Stimulated activated CD8-positive, alpha-beta memory T cell treated with anti-CD3 and anti-CD28 coated beads, Interleukin-7, amount 100 ng/mL, for 48 hours (primary cell): ENCODE data around the gene GAS7.

Source experiments
- DNase-seq, 2 donors: peaks; one replicate each; pipeline ENCODE4 v3.0.0-alpha.2; 2020; ENCODE audit warnings: low read depth in 1 of 2; ENCODE audit errors: extremely low read depth in 1 of 2

GAS7 gene

GRCh38 chr17:10198509-10199249 lies at the start of gene GAS7:
GAS7 (minus strand) TSS chr17:10198606.
- peak; percentile 6 to 27 for DNase-seq

GRCh38 chr17:10247810-10248209 lies 49.4 kb upstream of the GAS7 start:
- DNase-seq, result no peak

GRCh38 chr17:10243883-10244844 lies 45.8 kb upstream of the GAS7 start:
- no peak for DNase-seq

- DNase-seq, result no peak
Observed at GRCh38 chr17:10241781-10242180, 43.4 kb upstream of the GAS7 start.

GRCh38 chr17:10238661-10239060 lies 40.3 kb upstream of the GAS7 start:
- no peak for DNase-seq

DNA sequence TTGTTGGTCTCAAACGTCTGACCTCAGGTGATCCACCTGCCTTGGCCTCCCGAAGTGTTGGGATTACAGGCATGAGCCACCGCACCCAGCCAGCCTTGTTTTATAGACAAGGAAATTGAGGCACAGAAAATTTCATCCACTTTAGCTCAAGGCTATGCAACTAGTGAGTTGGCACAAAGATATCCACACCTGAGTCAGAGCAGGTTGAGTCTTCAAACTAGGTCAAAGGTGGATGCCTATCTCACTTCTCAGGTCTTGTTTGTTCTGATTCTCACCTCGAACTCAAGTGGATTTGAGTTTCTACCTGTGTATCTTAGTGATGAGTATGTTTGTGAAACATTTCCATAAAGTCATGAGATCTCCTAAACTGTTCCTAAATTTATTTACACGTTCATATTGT lies 35.6 kb upstream of the GAS7 start:
- DNase-seq, result no peak

DNA sequence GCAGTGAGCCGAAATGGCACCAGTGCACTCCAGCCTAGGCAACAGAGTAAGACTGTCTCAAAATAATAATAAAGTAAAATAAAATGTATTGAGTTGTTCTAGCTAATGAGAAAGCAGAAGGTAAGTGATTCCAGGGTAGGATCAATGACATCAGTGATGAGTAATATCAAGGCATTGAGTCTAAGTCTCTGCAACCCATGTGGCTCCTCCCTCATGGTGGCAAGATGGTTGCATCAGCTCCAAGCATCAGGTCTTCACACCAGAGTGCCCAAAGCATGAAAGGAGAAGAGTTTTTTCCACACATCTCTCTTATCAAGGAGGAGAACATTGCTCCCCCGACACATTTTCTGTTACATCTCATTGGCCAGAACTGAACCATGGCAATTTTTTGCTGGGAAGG lies 34.8 kb upstream of the GAS7 start:
- DNase-seq, result no peak

DNA sequence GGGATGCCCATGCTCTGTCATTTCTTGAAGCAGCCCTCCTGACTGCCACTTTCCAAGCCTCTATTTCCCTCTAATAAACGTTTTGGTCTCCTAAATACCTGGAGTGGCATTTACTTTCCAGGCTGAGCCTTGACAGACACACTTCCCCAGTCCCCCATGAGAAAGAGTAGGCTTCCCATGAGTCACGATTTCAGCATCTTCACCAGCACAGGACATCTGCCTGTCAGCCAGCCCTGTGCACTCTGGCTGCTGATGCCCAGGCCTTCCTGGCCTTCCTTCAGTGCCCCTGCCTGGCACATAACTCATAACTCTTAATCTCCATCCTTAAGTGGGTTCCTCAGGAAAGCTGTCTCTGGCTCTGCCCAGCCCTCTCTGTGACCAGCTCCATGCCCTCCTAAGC lies 30.8 kb upstream of the GAS7 start:
- no peak for DNase-seq

GRCh38 chr17:10226930-10227695 lies 28.7 kb upstream of the GAS7 start:
- DNase-seq, result peak in 1 of 2 donors; percentile 6

- no peak for DNase-seq
Observed at GRCh38 chr17:10224582-10225195, 26.3 kb upstream of the GAS7 start.

DNA sequence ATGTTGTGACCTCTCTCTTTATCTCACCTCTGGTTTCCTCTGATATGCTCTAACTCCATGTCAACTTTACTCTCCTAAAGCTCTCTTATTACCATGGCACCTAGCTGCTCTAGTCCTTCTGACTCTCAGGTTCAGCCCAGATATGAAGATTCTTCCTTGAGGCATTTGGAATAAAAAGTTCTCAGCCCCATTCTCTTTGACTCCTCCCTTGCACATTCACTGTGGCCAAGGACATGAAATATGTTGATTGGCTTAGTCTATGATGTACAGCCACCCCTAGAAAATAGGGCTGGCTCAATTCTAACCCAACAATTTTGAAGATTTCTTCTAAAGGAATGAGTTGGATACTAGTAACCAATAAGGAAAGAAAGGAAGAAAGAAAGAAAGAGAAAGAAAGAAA lies 20.8 kb upstream of the GAS7 start:
- DNase-seq, result no peak

GRCh38 chr17:10217916-10218315 lies 19.5 kb upstream of the GAS7 start:
- DNase-seq, result no peak

- DNase-seq, result no peak
Observed at GRCh38 chr17:10216213-10216938, 18.0 kb upstream of the GAS7 start.

GRCh38 chr17:10215286-10215685 lies 16.9 kb upstream of the GAS7 start:
- no peak for DNase-seq

- no peak for DNase-seq
Observed at GRCh38 chr17:10211666-10212065, 13.3 kb upstream of the GAS7 start.

GRCh38 chr17:10210151-10210574 lies 11.8 kb upstream of the GAS7 start:
- no peak for DNase-seq

- DNase-seq, result no peak
Observed at GRCh38 chr17:10208604-10209193, 10.3 kb upstream of the GAS7 start.

GRCh38 chr17:10207153-10207552 lies 8.7 kb upstream of the GAS7 start:
- no peak for DNase-seq

GRCh38 chr17:10205549-10206185 lies 7.3 kb upstream of the GAS7 start:
- no peak for DNase-seq
